GM23338 (cell line): ENCODE measurements around the gene RTL10. TPM values are rescaled to one million over a fixed set of nuclear protein-coding genes. Genes with fewer than 3 reads are reported as not detected.

ENCODE experiments used
- ATAC-seq: fragments of 200-7000 bp; cut with Tn5 transposase; 3 replicates; pipeline ENCODE4 v1.9.1; 2020
- DNase-seq: peaks from one replicate; pipeline ENCODE4 v3.0.0-alpha.2; 2015; ENCODE audit warnings: low spot score
- H2AFZ ChIP-seq: fragments of 200-600 bp; sonication (generic); 2 replicates; pipeline ENCODE4 v1.8.0; 2016; ENCODE audit warnings: antibody characterized with exemption, mild to moderate bottlenecking, moderate library complexity
- H3F3A ChIP-seq: fragments of 200-600 bp; sonication (generic); replicated peaks from 2 replicates; pipeline ENCODE4 v1.8.0; 2017; ENCODE audit warnings: antibody characterized with exemption, mixed run types, low read depth
- H3K27ac ChIP-seq: fragments of 200-600 bp; sonication (generic); 2 replicates; pipeline ENCODE4 v1.6.1; 2016; ENCODE audit warnings: low read depth
- H3K27me3 ChIP-seq: fragments of 200-600 bp; sonication (generic); 2 replicates; pipeline ENCODE4 v1.8.0; 2016; ENCODE audit warnings: mild to moderate bottlenecking, mixed run types, moderate library complexity; ENCODE audit not compliant: insufficient read depth
- H3K36me3 ChIP-seq: fragments of 200-600 bp; sonication (generic); 2 replicates; pipeline ENCODE4 v1.8.0; 2016; ENCODE audit warnings: mild to moderate bottlenecking; ENCODE audit not compliant: insufficient read depth
- H3K4me1 ChIP-seq: fragments of 200-600 bp; sonication (generic); 2 replicates; pipeline ENCODE4 v1.8.0; 2016; ENCODE audit warnings: mild to moderate bottlenecking, moderate library complexity; ENCODE audit not compliant: insufficient read depth
- H3K4me2 ChIP-seq: fragments of 200-600 bp; sonication (generic); 2 replicates; pipeline ENCODE4 v1.7.1; 2017; ENCODE audit warnings: mixed run types
- H3K4me3 ChIP-seq: fragments of 200-600 bp; sonication (generic); 2 replicates; pipeline ENCODE4 v1.6.1; 2016; ENCODE audit warnings: mixed run types
- H3K79me2 ChIP-seq: fragments of 200-600 bp; sonication (generic); replicated peaks from 2 replicates; pipeline ENCODE4 v1.8.0; 2017; ENCODE audit warnings: mild to moderate bottlenecking; ENCODE audit not compliant: insufficient read depth
- H3K9me2 ChIP-seq: fragments of 200-600 bp; sonication (generic); 2 replicates; pipeline ENCODE4 v1.8.0; 2017; ENCODE audit not compliant: insufficient read depth
- H4K20me1 ChIP-seq: fragments of 200-600 bp; sonication (generic); replicated peaks from 2 replicates; pipeline ENCODE4 v1.8.0; 2017; ENCODE audit warnings: mild to moderate bottlenecking; ENCODE audit not compliant: insufficient read depth
- H3K27ac Mint-ChIP-seq: 2 replicates; pipeline ENCODE4 v1.8.0; 2020; ENCODE audit warnings: inconsistent platforms, mild to moderate bottlenecking, moderate library complexity, mixed read lengths
- H3K27me3 Mint-ChIP-seq: 3 replicates; pipeline ENCODE4 v1.8.0; 2022; ENCODE audit warnings: low read depth, mild to moderate bottlenecking, moderate library complexity, mixed read lengths, inconsistent platforms; ENCODE audit not compliant: insufficient read depth, poor library complexity
- H3K36me3 Mint-ChIP-seq: 3 replicates; pipeline ENCODE4 v1.8.0; 2021; ENCODE audit warnings: low read depth, mild to moderate bottlenecking, inconsistent platforms, moderate library complexity, mixed read lengths
- H3K4me1 Mint-ChIP-seq: 3 replicates; pipeline ENCODE4 v1.8.0; 2020; ENCODE audit warnings: mild to moderate bottlenecking, inconsistent platforms, mixed read lengths
- H3K4me3 Mint-ChIP-seq: 3 replicates; pipeline ENCODE4 v1.8.0; 2021; ENCODE audit warnings: moderate library complexity, mild to moderate bottlenecking, inconsistent platforms, mixed read lengths
- H3K9me3 Mint-ChIP-seq: 3 replicates; pipeline ENCODE4 v1.8.0; 2020; ENCODE audit warnings: moderate library complexity, mild to moderate bottlenecking, inconsistent platforms, mixed read lengths
- CREB1 ChIP-seq: fragments of 250-450 bp; sonication (Bioruptor Pico); IDR thresholded peaks from 2 replicates; pipeline ENCODE4 v1.5.0; 2020; ENCODE audit warnings: low read depth, mild to moderate bottlenecking, moderate library complexity
- CTCF ChIP-seq, 2 experiments: fragments of 200-600 bp in 1 of 2; sonication (generic) in 1 of 2; conservative IDR thresholded peaks; 2 replicates each; pipeline versions ENCODE4 v1.5.1 to v1.6.1; 2016 to 2017; ENCODE audit warnings: antibody characterized with exemption in 2 of 2, low read depth in 2 of 2, mild to moderate bottlenecking in 2 of 2, moderate library complexity in 1 of 2
- EZH2 ChIP-seq: fragments of 200-600 bp; sonication (generic); IDR thresholded peaks from one replicate; pipeline ENCODE4 v1.8.0; 2017; ENCODE audit warnings: antibody characterized with exemption, mild to moderate bottlenecking, low read depth; ENCODE audit not compliant: unreplicated experiment
- EZH2phosphoT487 ChIP-seq: fragments of 200-600 bp; sonication (generic); IDR thresholded peaks from one replicate; pipeline ENCODE4 v1.8.1; 2018; ENCODE audit warnings: antibody characterized with exemption; ENCODE audit not compliant: unreplicated experiment
- JUNB ChIP-seq: IDR thresholded peaks from one replicate; pipeline ENCODE4 v1.6.1; 2016; ENCODE audit warnings: antibody characterized with exemption; ENCODE audit not compliant: unreplicated experiment
- NANOG ChIP-seq: IDR thresholded peaks from 2 replicates; pipeline ENCODE4 v1.6.1; 2016; ENCODE audit warnings: antibody characterized with exemption, borderline replicate concordance
- POLR2AphosphoS5 ChIP-seq: IDR thresholded peaks from 2 replicates; pipeline ENCODE4 v1.6.1; 2016; ENCODE audit warnings: antibody characterized with exemption, low read depth
- REST ChIP-seq: IDR thresholded peaks from one replicate; pipeline ENCODE4 v1.6.1; 2018; ENCODE audit warnings: antibody characterized with exemption; ENCODE audit not compliant: unreplicated experiment
- STAT1 ChIP-seq: IDR thresholded peaks from one replicate; pipeline ENCODE4 v1.6.1; 2016; ENCODE audit warnings: antibody characterized with exemption; ENCODE audit not compliant: unreplicated experiment
- ZNF114 ChIP-seq: fragments of 250-450 bp; sonication (Bioruptor Pico); IDR thresholded peaks from 2 replicates; pipeline ENCODE4 v1.5.0; 2020; ENCODE audit warnings: mild to moderate bottlenecking, moderate library complexity
- ZNF331 ChIP-seq: fragments of 250-450 bp; sonication (Bioruptor Pico); IDR thresholded peaks from 2 replicates; pipeline ENCODE4 v1.5.0; 2020; ENCODE audit warnings: low read depth, mild to moderate bottlenecking, moderate library complexity
- ZNF462 ChIP-seq: fragments of 250-450 bp; sonication (Bioruptor Pico); IDR thresholded peaks from 2 replicates; pipeline ENCODE4 v1.5.0; 2020; ENCODE audit warnings: mild to moderate bottlenecking, moderate library complexity
- polyA plus RNA-seq: library from polyadenylated mRNA; unstranded; fragments of >200 nt; fragmentation: Nextera tagmentation; extraction: Ambion mirVana; gene quantifications from 2 replicates; pipeline ENCODE4 v1.2.1, GENCODE V29; 2016
- total RNA-seq: library from RNA; depleted of rRNA; stranded (reverse); fragments of >200 nt; shearing (Covaris generic); gene quantifications from 2 replicates; pipeline ENCODE4 v1.2.3, GENCODE V29; 2014
- TF ChIP-seq, protein P1 (sequence below): IDR thresholded peaks from 2 replicates; pipeline ENCODE4 v1.6.1; 2016; ENCODE audit warnings: antibody characterized with exemption

The RTL10 gene
- total and polyA plus RNA-seq, 2 experiments from 2014 or later = 9.4 to 17.4 TPM

GRCh38 chr22:19879643-19879991, 24.9 kb upstream of the RTL10 start:
- no peak for ATAC-seq
- no peak overlapping the region; the same call in 2 of the 3 replicates for H3K4me3 Mint-ChIP-seq
- H3K4me1 Mint-ChIP-seq = peaks cover 32% of the 10 kb centered on the region
- peaks cover 4% of the 10 kb centered on the region for H3F3A ChIP-seq
- no peaks in the 10 kb centered on the region for H3K9me2 ChIP-seq
- DNase-seq = no peak
- TF ChIP-seq NANOG = no peak
- TF ChIP-seq CTCF (conservative IDR thresholded peaks at IDR 0.05; ENCODE audit: low read depth in 2 of 2) = no peak
- TF ChIP-seq EZH2phosphoT487 = no peak
- no peak for TF ChIP-seq CREB1
- TF ChIP-seq STAT1 = no peak
- TF ChIP-seq REST = no peak
- no peak for TF ChIP-seq EZH2
- no peak for TF ChIP-seq ZNF114 (CRISPR knock-in tag)
- no peak for TF ChIP-seq POLR2AphosphoS5
- TF ChIP-seq ZNF462 = no peak
- TF ChIP-seq, protein P1, sequence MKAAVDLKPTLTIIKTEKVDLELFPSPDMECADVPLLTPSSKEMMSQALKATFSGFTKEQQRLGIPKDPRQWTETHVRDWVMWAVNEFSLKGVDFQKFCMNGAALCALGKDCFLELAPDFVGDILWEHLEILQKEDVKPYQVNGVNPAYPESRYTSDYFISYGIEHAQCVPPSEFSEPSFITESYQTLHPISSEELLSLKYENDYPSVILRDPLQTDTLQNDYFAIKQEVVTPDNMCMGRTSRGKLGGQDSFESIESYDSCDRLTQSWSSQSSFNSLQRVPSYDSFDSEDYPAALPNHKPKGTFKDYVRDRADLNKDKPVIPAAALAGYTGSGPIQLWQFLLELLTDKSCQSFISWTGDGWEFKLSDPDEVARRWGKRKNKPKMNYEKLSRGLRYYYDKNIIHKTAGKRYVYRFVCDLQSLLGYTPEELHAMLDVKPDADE = no peak
- no peak for TF ChIP-seq JUNB
- no peak for TF ChIP-seq ZNF331 (CRISPR knock-in tag)
- H3K27ac ChIP-seq = no peak overlapping the region
- no peak overlapping the region for H3K4me3 ChIP-seq
- H3K36me3 Mint-ChIP-seq = no peaks in the 10 kb centered on the region; the same call in 2 of the 3 replicates
- no peaks in the 10 kb centered on the region for H3K9me3 Mint-ChIP-seq
- no peaks in the 10 kb centered on the region for H4K20me1 ChIP-seq
- H3K4me2 ChIP-seq = no peak overlapping the region
- H3K79me2 ChIP-seq = no peaks in the 10 kb centered on the region
- no peak overlapping the region for H3K27ac Mint-ChIP-seq
- H2AFZ ChIP-seq = no peak overlapping the region
- peaks cover 23% of the 10 kb centered on the region for H3K27me3 Mint-ChIP-seq
- peaks cover 18% of the 10 kb centered on the region for H3K4me1 ChIP-seq
- no peaks in the 10 kb centered on the region for H3K27me3 ChIP-seq
- no peaks in the 10 kb centered on the region for H3K36me3 ChIP-seq
